Measurements from ENCODE around the gene TICAM2.

TICAM2 gene

GRCh38 chr5:115605436-115605835 lies 3.2 kb upstream of the TICAM2 start:
- DNase-seq: no peak

DNA sequence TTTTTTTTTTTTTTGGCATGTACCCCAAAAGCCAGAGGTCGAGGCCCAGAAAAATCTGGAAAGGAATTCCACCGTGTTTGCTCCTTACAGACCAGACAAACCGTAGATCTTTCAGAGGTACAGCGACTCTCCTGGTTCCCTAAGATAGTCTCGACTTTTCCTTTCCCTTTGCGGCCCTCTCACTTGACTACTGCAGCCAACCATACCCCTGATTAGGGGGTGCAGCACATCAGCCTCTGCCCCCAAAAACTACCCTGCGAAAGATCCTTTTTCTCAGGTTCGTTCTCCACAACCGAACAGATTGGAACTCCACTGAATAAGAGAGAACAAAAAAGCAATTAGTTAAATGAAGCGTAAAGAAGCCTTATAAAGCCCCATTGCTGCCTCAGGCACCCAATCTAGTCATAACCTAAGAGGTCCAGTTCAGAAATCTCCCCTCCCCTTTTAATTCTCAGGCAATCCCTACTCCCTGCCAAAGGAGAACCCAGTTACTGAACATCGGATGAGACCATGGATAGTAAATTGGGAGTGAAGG lies 379 bp upstream of the TICAM2 start:
- DNase-seq: no peak

GRCh38 chr5:115600766-115601165 lies 1.5 kb downstream of the TICAM2 start:
- peak; percentile 68 for DNase-seq

DNA sequence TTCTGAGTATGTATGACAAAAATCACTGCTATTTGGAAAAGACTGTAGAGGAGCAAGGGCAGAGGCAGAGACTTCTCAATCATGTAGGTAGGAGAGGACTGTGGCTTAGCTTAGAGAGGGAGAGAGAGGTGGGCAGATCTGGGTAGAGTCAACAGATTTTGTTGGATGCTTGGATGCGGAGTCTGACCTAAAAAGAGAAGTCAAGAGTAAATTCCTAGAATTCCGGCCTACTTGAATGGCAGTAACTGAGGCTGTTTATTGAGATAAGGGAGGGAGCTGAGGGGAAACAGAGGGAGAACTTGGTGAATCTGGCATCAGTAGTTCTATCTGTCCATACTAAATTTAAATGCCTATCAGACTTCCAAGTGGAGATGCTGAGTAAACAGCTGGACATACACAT lies 2.4 kb downstream of the TICAM2 start:
- no peak for DNase-seq

GRCh38 chr5:115599502-115599901 lies 2.8 kb downstream of the TICAM2 start:
- DNase-seq: no peak

- DNase-seq: peak; percentile 71
Observed at GRCh38 chr5:115594128-115595047, 7.9 kb downstream of the TICAM2 start.

GRCh38 chr5:115589043-115589442 lies 13.2 kb downstream of the TICAM2 start:
- DNase-seq: no peak

GRCh38 chr5:115588640-115589039 lies 13.6 kb downstream of the TICAM2 start:
- no peak for DNase-seq

DNA sequence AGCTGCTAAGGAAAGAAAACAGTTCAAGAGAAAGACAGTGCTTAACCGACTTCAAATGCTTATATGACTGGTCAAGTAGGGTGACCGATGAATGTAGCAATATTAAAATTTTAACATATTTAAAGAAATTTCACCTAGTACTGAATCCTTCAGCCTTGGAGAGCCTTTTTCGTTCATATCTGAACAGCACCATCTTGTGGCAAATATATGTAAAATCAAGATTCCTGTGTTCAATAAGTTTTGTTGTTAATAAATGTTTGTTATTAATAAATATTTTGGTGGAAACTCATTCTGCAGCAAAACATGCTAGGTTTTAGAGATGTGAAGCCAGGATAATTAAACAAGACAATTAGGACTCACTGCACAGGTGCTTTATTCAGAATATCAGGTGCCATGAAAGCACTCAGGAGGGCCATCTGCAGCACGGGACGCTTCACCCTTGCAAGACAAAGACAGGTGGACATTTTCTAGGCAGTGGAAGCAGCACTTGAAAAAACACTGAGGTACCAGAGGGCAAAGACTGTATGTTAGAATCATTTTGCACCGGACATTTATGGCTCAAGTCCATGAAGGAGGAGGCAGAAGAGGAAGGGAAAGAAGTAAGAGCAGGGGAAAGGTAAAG lies 15.6 kb downstream of the TICAM2 start:
- no peak for DNase-seq

DNA sequence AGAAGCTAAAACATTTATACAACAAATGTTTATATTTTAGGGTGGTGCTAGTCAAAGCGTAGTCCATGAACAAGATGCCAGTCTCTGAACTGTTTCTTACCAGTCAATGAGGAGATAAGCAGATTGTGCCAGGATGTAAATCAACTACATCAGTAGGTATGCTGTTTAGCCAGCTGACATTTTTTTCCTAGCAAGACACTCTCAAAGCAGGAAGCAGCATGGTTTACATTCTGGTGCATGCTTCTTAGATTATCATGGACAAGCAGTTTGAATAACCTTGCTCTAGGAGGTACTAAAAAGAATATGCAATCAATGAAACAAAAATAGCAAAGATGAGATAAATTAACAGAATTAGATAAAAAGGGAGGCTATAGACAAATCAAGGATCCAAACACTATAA lies 17.0 kb downstream of the TICAM2 start:
- DNase-seq: no peak

GRCh38 chr5:115584501-115584900 lies 17.8 kb downstream of the TICAM2 start:
- no peak for DNase-seq

DNA sequence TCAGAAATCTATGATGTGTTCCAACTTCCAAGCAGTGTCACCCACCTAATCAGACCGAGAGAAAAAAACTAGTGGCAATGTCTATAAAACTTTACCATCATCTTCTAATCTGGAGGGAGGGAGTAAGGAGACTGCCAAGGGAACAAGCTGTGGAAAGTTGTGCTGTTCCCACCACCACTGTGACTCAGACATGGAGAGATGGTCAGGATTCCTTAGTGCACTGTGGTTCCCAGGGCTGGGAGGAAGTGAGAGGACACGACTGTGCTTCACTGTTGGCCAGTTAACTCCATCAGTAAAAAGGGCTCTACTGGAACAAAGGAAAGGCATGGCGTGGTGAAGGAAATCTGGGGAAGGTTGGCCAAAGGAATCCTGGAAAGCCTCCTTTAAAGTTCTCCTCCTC lies 18.8 kb downstream of the TICAM2 start:
- DNase-seq: peak; percentile 99

DNA sequence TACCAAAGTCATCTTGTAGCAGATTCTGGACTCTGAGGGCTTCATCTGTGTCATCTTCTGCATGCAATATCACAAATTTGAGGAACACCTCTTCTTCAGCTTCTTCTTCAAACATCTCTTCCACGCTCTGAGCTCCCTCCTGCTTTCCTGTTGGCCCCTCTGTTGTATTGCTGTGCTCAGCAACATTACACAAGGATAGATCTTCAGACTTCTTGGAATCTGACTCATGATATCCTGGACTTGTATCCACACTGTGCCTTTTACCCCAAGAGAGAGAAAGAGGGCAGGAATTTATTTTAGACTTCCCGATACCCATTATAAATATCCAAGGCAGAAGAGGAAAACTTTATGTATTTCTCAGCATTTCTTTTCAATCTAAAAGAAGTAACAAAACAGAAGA lies 21.3 kb downstream of the TICAM2 start:
- DNase-seq: no peak

- DNase-seq: peak; percentile 90
Observed at GRCh38 chr5:115579747-115580173, 22.5 kb downstream of the TICAM2 start.

DNA sequence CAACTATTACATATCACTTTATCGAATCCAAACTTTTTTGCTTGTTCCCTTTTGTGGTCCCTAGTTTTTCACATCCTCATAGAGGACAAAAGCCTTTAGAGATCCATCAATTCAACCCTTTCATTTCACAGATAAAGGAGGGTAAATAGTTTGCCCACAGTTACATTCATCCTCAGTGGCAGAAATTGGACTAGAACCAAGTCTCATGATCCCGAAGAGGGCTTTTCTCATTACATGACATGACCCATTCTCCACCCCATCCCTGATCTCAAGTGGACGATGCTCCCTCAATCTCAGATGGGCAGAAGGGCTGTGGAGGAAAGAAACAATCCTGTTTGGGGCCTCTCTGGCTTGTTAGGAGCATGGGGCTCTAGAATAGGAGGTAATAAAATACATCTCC lies 23.1 kb downstream of the TICAM2 start:
- no peak for DNase-seq

DNA sequence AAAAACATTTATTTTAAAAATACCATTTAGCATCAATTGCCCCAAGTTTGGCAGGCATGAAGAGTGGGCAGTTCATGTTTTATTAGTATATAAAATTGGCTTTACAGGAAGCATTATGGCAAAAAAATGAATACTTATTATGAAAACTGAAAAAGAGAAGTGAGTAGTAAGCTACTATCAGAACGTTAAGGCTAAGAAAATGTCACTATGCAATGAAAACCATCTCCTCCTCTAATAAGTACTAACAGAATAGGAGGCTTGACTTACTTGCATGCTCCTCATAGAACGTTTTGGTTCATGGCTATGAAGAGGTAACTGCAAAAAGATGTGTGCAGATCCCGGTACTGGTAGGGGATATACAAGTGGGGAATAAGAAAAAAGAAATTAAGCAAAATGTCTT lies 23.6 kb downstream of the TICAM2 start:
- no peak for DNase-seq

DNA sequence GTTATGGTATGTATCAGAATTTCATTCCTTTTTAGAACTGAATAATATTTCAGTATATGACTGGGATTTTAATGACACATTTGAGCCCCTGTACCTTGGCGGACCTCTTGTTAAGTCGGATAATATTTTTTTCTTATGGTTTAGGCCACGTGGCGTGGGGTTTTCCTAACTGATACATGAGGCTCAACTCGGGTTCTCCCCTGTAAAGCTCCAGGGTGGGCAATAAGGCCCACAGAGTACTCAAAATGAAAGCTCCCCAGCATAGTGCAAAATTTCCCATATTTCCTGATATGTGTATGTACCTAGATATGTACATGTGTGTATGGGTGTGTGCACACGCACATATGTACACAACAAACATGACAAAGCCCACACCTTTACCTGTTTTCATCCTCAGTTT lies 24.5 kb downstream of the TICAM2 start:
- no peak for DNase-seq

GRCh38 chr5:115577329-115577728 lies 24.9 kb downstream of the TICAM2 start:
- DNase-seq: no peak

DNA sequence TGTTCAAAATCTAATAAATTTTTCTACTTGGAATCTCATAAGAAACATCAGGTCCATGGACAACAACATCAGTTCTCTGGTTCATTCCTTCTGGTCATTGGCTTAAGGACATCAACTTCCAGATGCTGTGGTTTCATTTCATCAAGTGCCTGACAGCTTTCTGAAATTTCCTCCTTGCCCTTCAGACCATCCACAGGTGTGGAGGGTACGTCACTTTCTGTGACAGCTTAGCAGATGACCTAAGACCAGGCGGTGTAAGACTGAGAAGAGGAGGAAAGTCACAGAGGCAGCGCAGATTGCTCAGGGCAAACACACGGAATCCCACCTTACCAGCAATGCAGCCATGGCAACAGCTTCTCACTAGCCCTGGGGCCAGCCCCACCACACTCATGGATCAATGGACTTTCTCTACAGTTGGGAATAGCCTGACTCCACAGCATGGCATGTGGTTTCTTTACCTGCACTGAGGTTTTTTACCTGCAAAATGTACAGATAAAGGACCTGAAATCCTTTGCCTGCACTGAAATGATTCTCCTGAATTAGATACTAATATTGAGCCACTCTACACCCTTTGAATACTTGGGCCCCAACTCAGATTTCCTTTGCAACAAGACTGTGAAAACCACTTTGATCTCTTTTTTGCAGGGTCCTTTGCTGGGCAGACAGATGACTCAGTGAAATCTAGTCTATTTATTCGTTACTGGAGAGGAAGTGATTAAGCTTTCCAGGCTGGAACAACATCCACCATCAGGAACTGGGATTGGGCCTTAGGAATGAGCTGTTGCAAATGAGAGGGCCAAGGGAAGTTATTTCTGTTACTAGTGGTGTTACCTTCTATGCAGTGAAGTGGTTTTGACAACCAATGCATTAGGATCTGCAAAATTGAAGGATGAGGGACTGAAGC lies 26.9 kb downstream of the TICAM2 start:
- peak; percentile 89 for DNase-seq

GRCh38 chr5:115573133-115573532 lies 29.1 kb downstream of the TICAM2 start:
- DNase-seq: peak; percentile 88

GRCh38 chr5:115571441-115571878 lies 30.8 kb downstream of the TICAM2 start:
- DNase-seq: no peak

GRCh38 chr5:115568668-115569067 lies 33.6 kb downstream of the TICAM2 start:
- no peak for DNase-seq

DNA sequence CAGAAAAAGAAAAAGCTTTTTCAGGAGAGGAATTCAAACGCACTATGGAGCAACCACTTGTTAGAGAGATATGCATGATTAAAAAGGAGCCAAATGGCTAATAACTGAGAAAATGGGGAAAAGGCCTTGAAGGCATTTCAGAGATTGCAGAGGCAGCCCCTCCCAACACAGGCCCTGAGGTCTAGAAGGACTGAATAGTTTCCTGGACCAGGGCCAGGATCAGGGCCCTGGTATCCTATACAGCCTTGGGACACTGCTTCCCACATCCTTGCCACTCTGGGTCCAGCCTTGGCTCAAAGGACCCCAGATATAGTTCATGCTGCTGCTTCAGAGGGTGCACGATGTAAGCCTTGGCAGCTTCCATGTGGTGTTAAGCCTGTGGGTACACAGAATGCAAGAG lies 37.0 kb downstream of the TICAM2 start:
- DNase-seq: no peak

All from fibroblast of skin of back (primary cell).